ENCODE data around the gene GNAQ.

DNA sequence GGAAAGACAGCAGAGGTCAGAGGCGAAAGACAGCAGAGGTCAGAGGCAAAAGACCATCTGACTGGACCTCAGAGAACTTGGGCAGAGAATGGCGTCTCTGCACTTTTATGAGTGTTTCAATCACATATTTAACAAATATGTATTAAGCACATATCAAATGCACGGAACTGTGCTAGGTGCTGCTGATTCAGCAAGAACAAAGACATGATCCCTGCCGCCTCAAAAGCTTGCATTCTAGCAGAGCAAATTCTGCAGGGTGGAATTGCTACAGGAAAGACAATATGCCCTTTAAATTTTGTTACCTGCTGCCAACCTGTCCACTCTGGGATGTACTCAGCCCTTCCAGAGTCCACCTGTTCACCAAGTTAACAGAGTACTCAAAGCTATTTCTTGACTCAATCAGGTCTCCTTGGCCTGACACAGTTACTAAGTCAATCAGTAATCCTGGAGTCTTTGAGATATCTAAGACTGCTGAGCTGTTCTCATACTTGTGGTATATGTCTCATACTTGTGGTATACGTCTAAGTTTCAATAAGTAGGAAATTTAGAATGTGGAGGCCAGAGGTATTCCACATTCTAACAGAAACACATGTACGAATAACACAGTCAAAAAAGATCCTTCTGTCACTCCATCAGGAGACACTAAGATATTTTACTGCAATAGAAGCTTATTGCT, 131.8 kb downstream of the GNAQ start:
- TF ChIP-seq ZNF274 (IDR thresholded peaks at IDR 0.05; ENCODE audit: low read depth, low read length) (no peak), POLR2A (IDR thresholded peaks at IDR 0.05; ENCODE audit: borderline replicate concordance, extremely low read depth, insufficient read depth, insufficient read length) (no peak), EZH2phosphoT487 (IDR thresholded peaks at IDR 0.05; ENCODE audit: borderline replicate concordance) (no peak), POLR2AphosphoS5 (IDR thresholded peaks at IDR 0.05; ENCODE audit: low read depth, low read length) (no peak), EZH2 (IDR thresholded peaks at IDR 0.05) (no peak), TCF7L2 (IDR thresholded peaks at IDR 0.05; ENCODE audit: borderline replicate concordance, extremely low read depth, insufficient read depth, insufficient read length) (no peak), FOSL1 (IDR thresholded peaks at IDR 0.05; ENCODE audit: low read depth) (no peak), RAD21 (IDR thresholded peaks at IDR 0.05; ENCODE audit: low read depth) (no peak), JUND (IDR thresholded peaks at IDR 0.05) (no peak), SP1 (IDR thresholded peaks at IDR 0.05; ENCODE audit: low read depth) (no peak)
- TF ChIP-seq, protein P1, sequence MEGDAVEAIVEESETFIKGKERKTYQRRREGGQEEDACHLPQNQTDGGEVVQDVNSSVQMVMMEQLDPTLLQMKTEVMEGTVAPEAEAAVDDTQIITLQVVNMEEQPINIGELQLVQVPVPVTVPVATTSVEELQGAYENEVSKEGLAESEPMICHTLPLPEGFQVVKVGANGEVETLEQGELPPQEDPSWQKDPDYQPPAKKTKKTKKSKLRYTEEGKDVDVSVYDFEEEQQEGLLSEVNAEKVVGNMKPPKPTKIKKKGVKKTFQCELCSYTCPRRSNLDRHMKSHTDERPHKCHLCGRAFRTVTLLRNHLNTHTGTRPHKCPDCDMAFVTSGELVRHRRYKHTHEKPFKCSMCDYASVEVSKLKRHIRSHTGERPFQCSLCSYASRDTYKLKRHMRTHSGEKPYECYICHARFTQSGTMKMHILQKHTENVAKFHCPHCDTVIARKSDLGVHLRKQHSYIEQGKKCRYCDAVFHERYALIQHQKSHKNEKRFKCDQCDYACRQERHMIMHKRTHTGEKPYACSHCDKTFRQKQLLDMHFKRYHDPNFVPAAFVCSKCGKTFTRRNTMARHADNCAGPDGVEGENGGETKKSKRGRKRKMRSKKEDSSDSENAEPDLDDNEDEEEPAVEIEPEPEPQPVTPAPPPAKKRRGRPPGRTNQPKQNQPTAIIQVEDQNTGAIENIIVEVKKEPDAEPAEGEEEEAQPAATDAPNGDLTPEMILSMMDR (IDR thresholded peaks at IDR 0.05 in 2 of 3, conservative IDR thresholded peaks at IDR 0.05 in 1 of 3; ENCODE audit: borderline replicate concordance in 1 of 3, insufficient read depth in 1 of 3, low read depth in 2 of 3, low read length in 2 of 3), result no peak
- TF ChIP-seq, protein P2, sequence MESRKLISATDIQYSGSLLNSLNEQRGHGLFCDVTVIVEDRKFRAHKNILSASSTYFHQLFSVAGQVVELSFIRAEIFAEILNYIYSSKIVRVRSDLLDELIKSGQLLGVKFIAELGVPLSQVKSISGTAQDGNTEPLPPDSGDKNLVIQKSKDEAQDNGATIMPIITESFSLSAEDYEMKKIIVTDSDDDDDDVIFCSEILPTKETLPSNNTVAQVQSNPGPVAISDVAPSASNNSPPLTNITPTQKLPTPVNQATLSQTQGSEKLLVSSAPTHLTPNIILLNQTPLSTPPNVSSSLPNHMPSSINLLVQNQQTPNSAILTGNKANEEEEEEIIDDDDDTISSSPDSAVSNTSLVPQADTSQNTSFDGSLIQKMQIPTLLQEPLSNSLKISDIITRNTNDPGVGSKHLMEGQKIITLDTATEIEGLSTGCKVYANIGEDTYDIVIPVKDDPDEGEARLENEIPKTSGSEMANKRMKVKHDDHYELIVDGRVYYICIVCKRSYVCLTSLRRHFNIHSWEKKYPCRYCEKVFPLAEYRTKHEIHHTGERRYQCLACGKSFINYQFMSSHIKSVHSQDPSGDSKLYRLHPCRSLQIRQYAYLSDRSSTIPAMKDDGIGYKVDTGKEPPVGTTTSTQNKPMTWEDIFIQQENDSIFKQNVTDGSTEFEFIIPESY (IDR thresholded peaks at IDR 0.05; ENCODE audit: extremely low read depth, insufficient replicate concordance, low read length), result no peak
- TF ChIP-seq, protein P3, sequence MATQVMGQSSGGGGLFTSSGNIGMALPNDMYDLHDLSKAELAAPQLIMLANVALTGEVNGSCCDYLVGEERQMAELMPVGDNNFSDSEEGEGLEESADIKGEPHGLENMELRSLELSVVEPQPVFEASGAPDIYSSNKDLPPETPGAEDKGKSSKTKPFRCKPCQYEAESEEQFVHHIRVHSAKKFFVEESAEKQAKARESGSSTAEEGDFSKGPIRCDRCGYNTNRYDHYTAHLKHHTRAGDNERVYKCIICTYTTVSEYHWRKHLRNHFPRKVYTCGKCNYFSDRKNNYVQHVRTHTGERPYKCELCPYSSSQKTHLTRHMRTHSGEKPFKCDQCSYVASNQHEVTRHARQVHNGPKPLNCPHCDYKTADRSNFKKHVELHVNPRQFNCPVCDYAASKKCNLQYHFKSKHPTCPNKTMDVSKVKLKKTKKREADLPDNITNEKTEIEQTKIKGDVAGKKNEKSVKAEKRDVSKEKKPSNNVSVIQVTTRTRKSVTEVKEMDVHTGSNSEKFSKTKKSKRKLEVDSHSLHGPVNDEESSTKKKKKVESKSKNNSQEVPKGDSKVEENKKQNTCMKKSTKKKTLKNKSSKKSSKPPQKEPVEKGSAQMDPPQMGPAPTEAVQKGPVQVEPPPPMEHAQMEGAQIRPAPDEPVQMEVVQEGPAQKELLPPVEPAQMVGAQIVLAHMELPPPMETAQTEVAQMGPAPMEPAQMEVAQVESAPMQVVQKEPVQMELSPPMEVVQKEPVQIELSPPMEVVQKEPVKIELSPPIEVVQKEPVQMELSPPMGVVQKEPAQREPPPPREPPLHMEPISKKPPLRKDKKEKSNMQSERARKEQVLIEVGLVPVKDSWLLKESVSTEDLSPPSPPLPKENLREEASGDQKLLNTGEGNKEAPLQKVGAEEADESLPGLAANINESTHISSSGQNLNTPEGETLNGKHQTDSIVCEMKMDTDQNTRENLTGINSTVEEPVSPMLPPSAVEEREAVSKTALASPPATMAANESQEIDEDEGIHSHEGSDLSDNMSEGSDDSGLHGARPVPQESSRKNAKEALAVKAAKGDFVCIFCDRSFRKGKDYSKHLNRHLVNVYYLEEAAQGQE (IDR thresholded peaks at IDR 0.05; ENCODE audit: low read depth), result no peak
- TF ChIP-seq, protein P4, sequence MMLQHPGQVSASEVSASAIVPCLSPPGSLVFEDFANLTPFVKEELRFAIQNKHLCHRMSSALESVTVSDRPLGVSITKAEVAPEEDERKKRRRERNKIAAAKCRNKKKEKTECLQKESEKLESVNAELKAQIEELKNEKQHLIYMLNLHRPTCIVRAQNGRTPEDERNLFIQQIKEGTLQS (IDR thresholded peaks at IDR 0.05), result no peak
